Peyer's patch (tissue), 4 donors: ENCODE measurements around the gene MYH7B.

Experiments used
- POLR2A ChIP-seq, 2 donors: fragments of 450-650 bp; IDR thresholded peaks; one replicate each; pipeline ENCODE4 v1.5.1; 2017; ENCODE audit warnings: antibody characterized with exemption in 2 of 2, mild to moderate bottlenecking in 2 of 2, moderate library complexity in 2 of 2
- TF ChIP-seq, protein P1 (sequence below), 6 experiments: fragments of 450-650 bp in 4 of 6; fragments of 200-600 bp in 2 of 6; sonication (generic) in 1 of 6; IDR thresholded peaks; one replicate each; pipeline ENCODE4 v1.5.1; 2017 to 2019; ENCODE audit warnings: antibody characterized with exemption in 6 of 6, mild to moderate bottlenecking in 3 of 6, moderate library complexity in 1 of 6

GRCh38 chr20:34984756-34985261 is 29.1 kb downstream of the MYH7B start:
- TF ChIP-seq, protein P1, sequence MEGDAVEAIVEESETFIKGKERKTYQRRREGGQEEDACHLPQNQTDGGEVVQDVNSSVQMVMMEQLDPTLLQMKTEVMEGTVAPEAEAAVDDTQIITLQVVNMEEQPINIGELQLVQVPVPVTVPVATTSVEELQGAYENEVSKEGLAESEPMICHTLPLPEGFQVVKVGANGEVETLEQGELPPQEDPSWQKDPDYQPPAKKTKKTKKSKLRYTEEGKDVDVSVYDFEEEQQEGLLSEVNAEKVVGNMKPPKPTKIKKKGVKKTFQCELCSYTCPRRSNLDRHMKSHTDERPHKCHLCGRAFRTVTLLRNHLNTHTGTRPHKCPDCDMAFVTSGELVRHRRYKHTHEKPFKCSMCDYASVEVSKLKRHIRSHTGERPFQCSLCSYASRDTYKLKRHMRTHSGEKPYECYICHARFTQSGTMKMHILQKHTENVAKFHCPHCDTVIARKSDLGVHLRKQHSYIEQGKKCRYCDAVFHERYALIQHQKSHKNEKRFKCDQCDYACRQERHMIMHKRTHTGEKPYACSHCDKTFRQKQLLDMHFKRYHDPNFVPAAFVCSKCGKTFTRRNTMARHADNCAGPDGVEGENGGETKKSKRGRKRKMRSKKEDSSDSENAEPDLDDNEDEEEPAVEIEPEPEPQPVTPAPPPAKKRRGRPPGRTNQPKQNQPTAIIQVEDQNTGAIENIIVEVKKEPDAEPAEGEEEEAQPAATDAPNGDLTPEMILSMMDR (IDR thresholded peaks at IDR 0.05), result no peak
- no peak for TF ChIP-seq POLR2A (IDR thresholded peaks at IDR 0.05)
